Keratinocyte (primary cell): ENCODE results near the gene UBQLN1. TPM values are rescaled to one million over a fixed set of nuclear protein-coding genes. Genes with fewer than 3 reads are reported as not detected.

ENCODE experiments used
- polyA plus RNA-seq, 5 experiments: library from polyadenylated mRNA; depleted of rRNA in 3 of 5; stranded (reverse) in 3 of 5; stranded (forward) in 1 of 5; unstranded in 1 of 5; fragments of >200 nt; gene quantifications; 1 replicate in 1 of 5; 2 replicates in 3 of 5; 3 replicates in 1 of 5; pipeline versions ENCODE4 v1.2.1 to v1.2.3, GENCODE V29; 2011 to 2012; ENCODE audit warnings: missing spikeins in 2 of 5, low read depth in 1 of 5, low replicate concordance in 1 of 5

The UBQLN1 gene
- polyA plus RNA-seq, 1 donor (not counting 4 experiments of a cell fraction or from before 2014, with no cell fraction given) = 145 TPM

Other genes with a start within 250 kb of the UBQLN1 start
- gene FRMD3, start 169.6 kb downstream of the UBQLN1 start, polyA plus RNA-seq = 0.07 to 0.21 TPM (median 0.10 TPM) in 3 replicates
- 0.76 to 2.6 TPM (median 1.6 TPM) in 3 replicates for gene IDNK, start 84.8 kb downstream of the UBQLN1 start, polyA plus RNA-seq
- 0.08 to 0.62 TPM (median 0.18 TPM) in 3 replicates for gene GKAP1, start 109.8 kb upstream of the UBQLN1 start, polyA plus RNA-seq
- 1.0 to 2.2 TPM (median 1.6 TPM) in 3 replicates for gene KIF27, start 213.5 kb upstream of the UBQLN1 start, polyA plus RNA-seq